Stimulated activated naive CD4-positive, alpha-beta T cell (primary cell): Measurements from ENCODE around the gene KRTAP5-5.
"Not testable (repeated sequence)": the region's sequence is repeated elsewhere in the genome, so short reads cannot be mapped to it uniquely, and the experiment has no call there.

Experiments used
- DNase-seq, 6 experiments: peaks; one replicate each; lab custom pipeline; 2025; lab: John Stamatoyannopoulos, UW

Gene KRTAP5-5

GRCh38 chr11:1607156-1607845 lies 22.3 kb upstream of the KRTAP5-5 start:
- DNase-seq, result not testable (repeated sequence)

DNA sequence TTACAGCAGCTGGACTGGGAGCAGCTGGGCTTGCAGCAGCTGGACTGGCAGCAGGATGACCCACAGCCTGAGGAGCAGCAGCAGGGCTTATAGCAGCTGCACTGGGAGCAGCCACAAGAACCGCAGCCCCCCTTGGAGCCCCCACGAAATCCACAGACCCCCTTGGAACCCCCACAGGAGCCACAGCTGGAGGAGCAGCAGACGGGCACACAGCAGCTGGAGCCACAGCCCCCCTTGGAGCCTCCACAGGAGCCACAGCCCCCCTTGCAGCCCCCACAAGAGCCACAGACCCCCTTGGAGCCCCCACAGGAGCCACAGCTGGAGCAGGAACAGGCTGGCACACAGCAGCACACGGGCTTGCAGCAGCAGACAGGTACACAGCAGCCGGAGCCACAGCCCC lies 21.7 kb upstream of the KRTAP5-5 start:
- DNase-seq, result not testable (repeated sequence)

DNA sequence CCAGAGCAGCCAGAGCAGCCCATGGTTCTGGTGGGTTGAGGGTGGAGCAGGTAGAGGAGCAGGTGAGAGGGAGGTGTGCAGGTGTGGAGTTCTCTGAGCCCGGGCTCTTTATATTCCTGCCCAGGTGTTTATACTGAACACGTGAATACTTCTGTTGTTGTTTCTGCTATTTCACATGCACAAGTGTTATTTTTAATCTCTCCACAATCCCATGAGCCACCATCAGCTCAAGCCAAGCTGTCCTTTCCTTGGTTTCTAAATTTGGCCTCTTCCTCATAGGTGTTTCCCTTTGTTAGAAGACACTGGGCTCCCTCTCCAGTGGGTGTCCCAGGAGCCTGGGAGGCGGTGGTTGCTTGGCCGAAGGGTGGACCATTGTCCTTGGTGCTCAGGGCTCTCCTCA lies 21.2 kb upstream of the KRTAP5-5 start, which contains the start of gene KRTAP5-3:
Gene KRTAP5-3 (minus strand): TSS at position 101 of the 400 bp plus-strand sequence. CDS start 78 bp downstream, at position 23.
- no peak for DNase-seq

GRCh38 chr11:1618231-1618630 lies 11.3 kb upstream of the KRTAP5-5 start:
- DNase-seq, result no peak

GRCh38 chr11:1619449-1619848 lies 10.1 kb upstream of the KRTAP5-5 start:
- DNase-seq, result no peak

- DNase-seq, result no peak
Measured at GRCh38 chr11:1622086-1622485, 7.5 kb upstream of the KRTAP5-5 start, which contains the start of gene KRTAP5-4. TSS of gene KRTAP5-4 (minus strand) at chr11:1622138. CDS start at chr11:1622093, 45 bp downstream.

DNA sequence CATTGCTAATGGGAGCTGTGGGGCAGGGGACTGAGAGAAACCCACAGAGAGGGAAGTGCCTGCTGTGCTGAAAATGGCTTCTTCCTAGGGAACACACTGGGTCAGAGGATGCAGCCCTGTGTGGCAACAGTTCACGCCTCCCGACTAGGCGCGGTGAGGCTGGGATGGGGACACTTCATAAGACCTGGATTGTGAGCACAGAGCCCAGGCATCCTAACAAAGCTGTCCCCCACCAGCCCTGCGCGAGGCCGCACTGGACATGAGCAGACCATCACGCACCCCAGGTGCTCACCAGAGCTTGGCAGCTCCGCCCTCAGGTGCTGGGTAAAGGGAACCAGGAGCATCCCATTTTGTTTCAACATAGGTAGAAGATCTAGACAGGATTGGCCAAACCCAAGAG lies 5.9 kb upstream of the KRTAP5-5 start:
- DNase-seq, result no peak

- DNase-seq, result no peak
Measured at GRCh38 chr11:1624621-1625020, 5.0 kb upstream of the KRTAP5-5 start.

- no peak for DNase-seq
Measured at GRCh38 chr11:1625541-1625940, 4.0 kb upstream of the KRTAP5-5 start.

DNA sequence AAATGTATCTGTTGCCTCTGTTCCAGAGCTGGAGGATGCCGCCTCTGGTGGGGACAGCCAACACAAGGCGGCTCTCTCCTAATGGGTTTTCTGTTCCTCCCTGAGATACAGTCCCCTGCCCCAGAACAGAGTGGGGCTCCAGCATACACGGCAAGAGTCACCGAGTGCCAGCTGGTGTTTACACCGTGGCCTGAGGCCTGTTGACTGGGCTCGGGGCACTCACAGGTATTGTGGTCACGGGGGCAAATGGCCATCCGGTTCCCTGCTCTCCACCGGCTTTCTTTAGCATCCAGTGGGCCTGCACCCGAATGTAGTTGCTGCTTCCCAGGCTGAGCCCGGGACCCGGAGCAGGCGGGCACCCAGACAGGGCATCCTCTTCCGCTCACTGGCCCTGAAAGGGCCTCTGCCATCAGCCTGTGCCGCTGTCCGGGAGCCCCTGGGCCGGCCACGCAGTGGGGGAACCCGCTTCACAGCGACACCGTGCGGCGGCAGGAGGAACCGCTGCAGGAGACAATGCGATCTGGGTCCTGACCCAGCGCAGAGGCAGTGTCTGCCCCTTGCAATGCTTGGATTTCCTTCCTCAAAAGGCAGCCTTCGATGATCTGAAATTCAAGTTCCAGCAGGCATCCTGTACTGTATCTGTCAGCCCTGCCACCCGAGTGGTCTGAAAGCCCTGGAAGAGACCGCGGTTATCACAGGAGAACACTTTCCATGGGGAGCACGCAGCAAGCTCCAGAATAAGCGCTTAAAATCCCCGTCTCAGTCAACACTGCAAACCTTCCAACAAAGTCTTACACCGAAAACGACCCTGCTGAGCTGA lies 859 bp upstream of the KRTAP5-5 start:
- DNase-seq, result peak in 5 of 6 experiments; percentile 26 to 66 (median 30)

DNA sequence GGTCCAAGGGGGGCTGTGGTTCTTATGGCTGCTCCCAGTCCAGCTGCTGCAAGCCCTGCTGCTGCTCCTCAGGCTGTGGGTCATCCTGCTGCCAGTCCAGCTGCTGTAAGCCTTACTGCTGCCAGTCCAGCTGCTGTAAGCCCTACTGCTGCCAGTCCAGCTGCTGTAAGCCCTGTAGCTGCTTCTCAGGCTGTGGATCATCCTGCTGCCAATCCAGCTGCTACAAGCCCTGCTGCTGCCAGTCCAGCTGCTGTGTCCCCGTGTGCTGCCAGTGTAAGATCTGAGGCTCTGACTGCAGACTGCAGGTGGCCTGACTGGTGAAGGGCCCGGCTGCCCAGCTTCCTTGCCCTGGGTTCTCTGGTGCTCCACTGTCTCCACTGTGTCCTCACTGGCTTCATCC lies 696 bp downstream of the KRTAP5-5 start:
- DNase-seq, result no peak

GRCh38 chr11:1631066-1631568 lies 1.5 kb downstream of the KRTAP5-5 start:
- DNase-seq, result no peak

- DNase-seq, result no peak
Measured at GRCh38 chr11:1632053-1632714, 2.6 kb downstream of the KRTAP5-5 start.

- no peak for DNase-seq
Measured at GRCh38 chr11:1633864-1634263, 4.3 kb downstream of the KRTAP5-5 start.

GRCh38 chr11:1636291-1636950 lies 6.8 kb downstream of the KRTAP5-5 start:
- no peak for DNase-seq

DNA sequence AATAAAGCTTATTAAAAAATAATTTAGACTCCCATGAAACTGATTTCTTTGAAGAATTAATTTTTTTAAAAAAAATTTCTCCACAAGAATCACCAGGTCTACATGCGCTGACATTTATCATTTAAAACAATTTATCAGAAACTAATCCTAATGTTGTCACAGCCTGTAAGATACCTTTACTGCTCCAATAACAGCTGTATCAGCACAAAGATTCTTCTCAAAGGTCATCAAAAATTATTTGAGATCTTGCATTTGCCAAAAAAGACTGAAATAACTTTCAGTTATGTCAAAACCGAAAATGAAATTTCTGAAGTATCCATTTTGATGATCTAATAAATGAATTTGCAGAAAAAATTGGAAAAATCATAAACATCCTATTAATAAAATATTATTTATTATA lies 8.1 kb downstream of the KRTAP5-5 start:
- DNase-seq, result no peak

GRCh38 chr11:1638344-1638743 lies 8.8 kb downstream of the KRTAP5-5 start:
- no peak for DNase-seq

DNA sequence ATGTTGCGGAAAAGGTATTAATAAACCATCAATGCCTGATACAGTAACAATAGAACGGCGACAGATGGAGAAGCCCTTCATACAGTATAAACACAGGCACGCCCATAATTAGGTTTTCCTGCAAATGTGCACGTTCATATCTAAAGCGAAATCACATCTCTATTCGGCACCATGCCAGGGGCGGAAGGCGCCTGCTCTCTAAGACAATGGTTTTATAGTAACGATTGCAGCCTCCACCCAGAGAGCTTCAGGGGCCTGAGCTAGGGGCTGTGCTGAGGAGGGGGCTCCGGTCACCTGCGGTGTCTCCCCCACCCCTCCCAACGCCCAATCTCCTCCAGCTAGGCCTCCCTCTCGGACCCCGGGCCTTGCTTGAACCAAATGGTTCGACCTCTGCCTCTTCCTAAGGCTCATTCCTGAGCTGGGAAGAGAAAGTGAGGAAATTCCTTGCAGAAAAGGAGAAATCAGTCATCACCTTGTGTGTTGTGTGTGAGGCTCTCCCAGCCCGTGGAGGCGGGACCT lies 9.6 kb downstream of the KRTAP5-5 start:
- no peak for DNase-seq

- no peak for DNase-seq
Measured at GRCh38 chr11:1639666-1640065, 10.1 kb downstream of the KRTAP5-5 start.

GRCh38 chr11:1640076-1640946 lies 10.7 kb downstream of the KRTAP5-5 start:
- peak in 4 of 6 experiments; percentile 5 to 19 (median 13) for DNase-seq

DNA sequence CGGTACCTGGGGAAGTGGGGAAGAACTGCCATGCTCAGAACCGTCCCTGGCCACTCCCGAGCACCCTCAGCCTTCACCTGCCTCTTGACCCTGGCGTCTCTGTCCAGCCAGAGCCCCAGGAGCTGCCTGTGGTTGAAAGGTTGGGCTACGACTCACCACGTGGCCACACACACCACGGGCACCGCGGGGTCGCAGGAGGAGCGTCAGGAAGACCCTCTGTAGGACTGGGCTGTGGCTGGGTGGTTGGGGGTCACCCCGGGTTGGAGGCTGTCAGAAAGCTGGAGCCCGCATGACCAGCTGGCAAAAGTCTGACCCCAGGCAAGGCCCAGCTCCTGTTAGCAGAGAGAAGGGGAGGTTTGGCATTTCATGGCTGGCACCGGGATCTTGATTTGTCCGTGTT lies 11.5 kb downstream of the KRTAP5-5 start:
- no peak for DNase-seq
